Cardiac muscle cell (in vitro differentiated cells and primary cell): Measurements from ENCODE around the gene KAT14. TPM values are rescaled to one million over a fixed set of nuclear protein-coding genes. Genes with fewer than 3 reads are reported as not detected.

Experiments used
- DNase-seq, 2 donors: peaks; one replicate each; pipeline versions ENCODE4 v3.0.0 to v3.0.0-alpha.2; 2010 to 2017; ENCODE audit warnings: low read depth in 1 of 2, low spot score in 1 of 2
- H3K27ac ChIP-seq: fragments of 200-600 bp; sonication (generic); 2 replicates; pipeline ENCODE4 v1.5.1; 2016
- H3K27me3 ChIP-seq: fragments of 200-600 bp; sonication (generic); 2 replicates; pipeline ENCODE4 v1.6.0; 2016; ENCODE audit warnings: control low read depth
- H3K36me3 ChIP-seq: fragments of 200-600 bp; sonication (generic); 2 replicates; pipeline ENCODE4 v1.5.1; 2016; ENCODE audit warnings: control low read depth
- H3K4me1 ChIP-seq: fragments of 200-600 bp; sonication (generic); 2 replicates; pipeline ENCODE4 v1.8.1; 2017; ENCODE audit warnings: low read depth, mild to moderate bottlenecking, mixed run types
- H3K4me3 ChIP-seq: fragments of 200-600 bp; sonication (generic); 2 replicates; pipeline ENCODE4 v1.5.1; 2016; ENCODE audit warnings: mild to moderate bottlenecking
- H3K9me3 ChIP-seq: fragments of 200-600 bp; sonication (generic); 2 replicates; pipeline ENCODE4 v1.5.1; 2017; ENCODE audit warnings: low read depth, mild to moderate bottlenecking, control low read depth
- CTCF ChIP-seq: IDR thresholded peaks from 2 replicates; pipeline ENCODE4 v1.5.1; 2012; ENCODE audit warnings: low read depth, mild to moderate bottlenecking, low read length
- polyA plus RNA-seq: library from polyadenylated mRNA; unstranded; fragments of >200 nt; fragmentation: Nextera tagmentation; extraction: Ambion mirVana; gene quantifications from 2 replicates; pipeline ENCODE4 v1.2.1, GENCODE V29; 2016
- total RNA-seq: library from RNA; depleted of rRNA; stranded (reverse); fragments of >200 nt; gene quantifications from 2 replicates; pipeline ENCODE4 v1.2.3, GENCODE V29; 2016

The KAT14 gene
- total and polyA plus RNA-seq, 2 experiments from 2014 or later, result 19.8 to 23.5 TPM

- DNase-seq, result no peak
- TF ChIP-seq CTCF, result no peak
- H3K9me3 ChIP-seq, result no peaks in the 10 kb centered on the region
- peaks cover 8% of the 10 kb centered on the region for H3K36me3 ChIP-seq
- no peaks in the 10 kb centered on the region for H3K4me1 ChIP-seq
- H3K27me3 ChIP-seq, result no peaks in the 10 kb centered on the region
- H3K27ac ChIP-seq, result no peak overlapping the region
- H3K4me3 ChIP-seq, result no peak overlapping the region
Observed at GRCh38 chr20:18165553-18165952, 27.9 kb downstream of the KAT14 start.

DNA sequence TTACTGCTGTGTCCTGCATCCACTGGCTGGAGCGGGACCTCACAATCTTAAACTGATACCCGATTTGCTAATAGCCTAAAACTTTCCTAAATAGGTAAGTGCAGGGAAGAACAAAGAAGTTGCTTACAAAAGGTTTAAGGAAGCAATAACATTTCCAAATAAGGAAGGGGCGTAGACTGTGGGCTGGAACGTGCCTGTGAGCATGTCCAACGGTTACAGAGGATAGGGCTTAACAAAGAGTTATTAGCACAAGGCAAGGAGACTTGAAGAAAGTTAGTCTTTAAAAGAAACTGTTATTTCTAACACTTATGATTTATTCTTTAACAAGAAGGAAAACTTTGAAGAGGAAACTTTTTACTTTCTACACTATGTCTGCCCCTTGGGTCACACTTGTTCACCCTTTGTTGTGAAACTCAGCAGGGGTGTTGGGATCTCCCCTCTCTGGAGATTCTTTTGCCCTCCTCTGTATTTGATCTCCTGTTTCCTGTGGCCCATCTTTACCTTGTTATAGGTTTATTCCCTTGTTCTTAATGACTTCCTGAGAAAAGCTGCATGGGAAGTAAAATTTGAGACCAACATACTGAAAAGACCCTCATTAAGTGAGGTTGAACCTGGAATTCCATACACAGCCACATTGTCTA is 28.7 kb downstream of the KAT14 start:
- no peak overlapping the region for H3K4me3 ChIP-seq
- no peak for DNase-seq
- H3K27me3 ChIP-seq, result no peaks in the 10 kb centered on the region
- H3K9me3 ChIP-seq, result no peaks in the 10 kb centered on the region
- H3K27ac ChIP-seq, result no peak overlapping the region
- TF ChIP-seq CTCF, result no peak
- H3K36me3 ChIP-seq, result peaks cover 4% of the 10 kb centered on the region
- no peaks in the 10 kb centered on the region for H3K4me1 ChIP-seq

DNA sequence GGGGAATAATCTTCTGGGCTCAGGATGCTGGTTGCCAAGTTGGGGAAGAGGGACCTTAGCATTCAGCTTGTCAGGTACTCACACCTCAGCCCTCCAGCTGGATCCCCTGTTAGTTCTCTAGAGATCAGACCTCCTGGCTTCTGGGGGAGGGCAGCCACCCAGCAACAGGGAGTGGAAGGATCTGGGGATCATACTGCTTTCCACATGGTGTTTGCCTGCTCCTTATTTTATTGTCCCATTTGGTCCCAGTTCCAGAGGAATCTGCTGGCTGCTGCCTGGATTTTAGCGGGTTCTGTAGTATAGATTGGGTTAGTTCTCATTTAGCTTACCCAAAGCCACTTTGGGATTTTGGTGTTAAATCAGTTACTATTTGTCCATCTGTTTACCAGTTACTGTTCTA is 29.3 kb downstream of the KAT14 start:
- no peaks in the 10 kb centered on the region for H3K27me3 ChIP-seq
- peaks cover 4% of the 10 kb centered on the region for H3K36me3 ChIP-seq
- no peaks in the 10 kb centered on the region for H3K9me3 ChIP-seq
- H3K4me1 ChIP-seq, result no peaks in the 10 kb centered on the region
- no peak for TF ChIP-seq CTCF
- H3K27ac ChIP-seq, result no peak overlapping the region
- no peak overlapping the region for H3K4me3 ChIP-seq
- no peak for DNase-seq

- Histone ChIP-seq H3K36me3 (no peaks in the 10 kb centered on the region), H3K27me3 (no peaks in the 10 kb centered on the region), H3K27ac (no peak overlapping the region), H3K4me3 (no peak overlapping the region), H3K4me1 (no peaks in the 10 kb centered on the region), H3K9me3 (no peaks in the 10 kb centered on the region)
- TF ChIP-seq CTCF, result no peak
- no peak for DNase-seq
Observed at GRCh38 chr20:18172379-18172778, 34.7 kb downstream of the KAT14 start.

DNA sequence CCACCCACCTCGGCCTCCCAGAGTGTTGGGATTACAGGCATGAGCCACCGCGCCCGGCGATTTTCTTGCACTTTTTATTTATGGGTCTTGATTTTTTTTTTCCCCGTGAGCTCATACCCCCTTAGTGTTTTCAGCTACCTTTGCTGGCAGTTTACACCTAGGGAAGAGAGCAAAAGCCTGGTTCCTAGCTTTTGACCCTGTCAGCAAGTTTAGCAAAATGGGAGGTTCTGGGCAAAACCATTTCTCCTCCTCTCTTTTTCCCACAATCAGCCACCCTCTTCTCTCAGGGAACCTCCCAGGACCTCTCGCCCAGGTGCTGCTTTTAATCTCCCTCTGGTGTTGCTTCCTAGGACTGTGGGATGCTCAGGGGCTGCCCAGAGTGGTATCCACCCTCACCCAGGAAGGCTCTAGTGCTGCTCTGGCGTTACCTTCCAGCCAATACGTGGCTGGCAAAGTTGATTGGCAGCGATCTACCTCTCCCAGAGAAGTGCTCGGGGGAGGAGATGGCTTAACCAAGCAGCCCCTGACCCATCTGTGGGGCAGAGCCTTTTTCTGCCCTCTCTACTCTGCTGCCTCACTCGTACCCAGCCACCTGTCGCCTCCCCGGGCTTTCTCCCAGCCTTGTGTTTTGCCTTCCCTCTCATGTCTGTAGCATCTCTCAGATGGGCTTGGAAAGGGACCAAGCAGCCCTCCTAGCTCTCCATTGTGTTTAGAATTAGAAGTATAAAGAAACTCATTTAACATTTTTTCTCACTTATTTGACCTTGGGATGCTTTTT is 37.4 kb downstream of the KAT14 start:
- DNase-seq, result no peak
- no peaks in the 10 kb centered on the region for H3K9me3 ChIP-seq
- no peaks in the 10 kb centered on the region for H3K27me3 ChIP-seq
- H3K36me3 ChIP-seq, result no peaks in the 10 kb centered on the region
- H3K27ac ChIP-seq, result no peak overlapping the region
- no peaks in the 10 kb centered on the region for H3K4me1 ChIP-seq
- TF ChIP-seq CTCF, result no peak
- no peak overlapping the region for H3K4me3 ChIP-seq
